Esophagus squamous epithelium (tissue), 4 donors: ENCODE measurements around the gene UMOD.

Source experiments
- CTCF ChIP-seq, 6 experiments: fragments of 450-650 bp in 4 of 6; fragments of 200-600 bp in 2 of 6; sonication (generic) in 2 of 6; IDR thresholded peaks; one replicate each; pipeline ENCODE4 v1.5.1; 2016 to 2019; ENCODE audit warnings: antibody characterized with exemption in 6 of 6, mild to moderate bottlenecking in 4 of 6, moderate library complexity in 4 of 6
- POLR2A ChIP-seq, 4 donors: fragments of 450-650 bp; IDR thresholded peaks; one replicate each; pipeline ENCODE4 v1.6.1; 2017; ENCODE audit warnings: antibody characterized with exemption in 4 of 4, mild to moderate bottlenecking in 4 of 4, moderate library complexity in 3 of 4

- TF ChIP-seq CTCF (IDR thresholded peaks at IDR 0.05) (no peak), POLR2A (IDR thresholded peaks at IDR 0.05) (no peak)
These were observed 49.0 kb upstream of the UMOD start for GRCh38 chr16:20401475-20402016.
